Inferior parietal cortex (tissue), 1 donor: ENCODE data around the gene FER1L5.

Source experiments
- DNase-seq: peaks from one replicate; pipeline ENCODE4 v3.0.0-alpha.2; 2016; ENCODE audit errors: extremely low spot score

The FER1L5 gene

DNA sequence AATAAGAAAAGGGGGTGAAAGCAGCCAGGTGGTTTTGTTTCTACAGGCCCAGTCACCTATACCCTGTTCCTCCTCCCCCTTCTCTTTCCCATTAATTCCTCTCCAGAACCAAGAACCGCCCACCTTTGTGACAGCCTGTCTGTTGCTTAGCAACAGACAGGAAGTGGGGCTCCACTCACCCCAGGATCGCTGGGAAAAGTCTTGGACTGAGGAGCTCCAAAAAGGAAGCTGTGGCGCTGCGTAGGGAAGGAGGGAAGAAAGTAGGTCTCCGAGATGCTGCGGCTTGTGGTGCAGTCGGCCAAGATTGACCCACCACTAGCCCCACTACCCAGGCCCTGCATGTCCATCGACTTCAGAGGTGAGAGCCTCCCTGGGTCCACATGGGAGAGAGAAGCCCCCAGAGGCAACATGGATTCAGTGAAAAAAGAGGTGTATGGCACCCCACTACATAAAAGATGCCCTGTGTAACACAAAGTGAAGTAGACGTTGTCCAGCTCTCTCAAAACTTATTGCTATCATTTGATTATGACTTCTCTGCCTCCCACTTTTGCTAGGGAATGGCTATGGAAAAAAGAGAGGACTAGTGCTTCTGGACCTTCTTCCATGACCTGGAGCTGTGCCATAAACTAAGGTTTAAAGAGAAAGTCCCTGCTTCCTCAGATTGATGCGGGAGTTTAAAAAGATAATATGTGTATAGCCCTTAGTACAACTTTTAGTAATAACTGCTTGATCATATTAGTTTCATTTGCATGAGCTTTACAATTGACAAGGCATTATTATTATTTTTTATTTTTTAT, at the start of gene FER1L5:
FER1L5 (plus strand) TSS at position 201 of the 797 bp plus-strand sequence; CDS start at position 274, 73 bp downstream.
- DNase-seq: peak; percentile 68

GRCh38 chr2:96594282-96594681, 48.3 kb upstream of the FER1L5 start:
- DNase-seq: no peak

DNA sequence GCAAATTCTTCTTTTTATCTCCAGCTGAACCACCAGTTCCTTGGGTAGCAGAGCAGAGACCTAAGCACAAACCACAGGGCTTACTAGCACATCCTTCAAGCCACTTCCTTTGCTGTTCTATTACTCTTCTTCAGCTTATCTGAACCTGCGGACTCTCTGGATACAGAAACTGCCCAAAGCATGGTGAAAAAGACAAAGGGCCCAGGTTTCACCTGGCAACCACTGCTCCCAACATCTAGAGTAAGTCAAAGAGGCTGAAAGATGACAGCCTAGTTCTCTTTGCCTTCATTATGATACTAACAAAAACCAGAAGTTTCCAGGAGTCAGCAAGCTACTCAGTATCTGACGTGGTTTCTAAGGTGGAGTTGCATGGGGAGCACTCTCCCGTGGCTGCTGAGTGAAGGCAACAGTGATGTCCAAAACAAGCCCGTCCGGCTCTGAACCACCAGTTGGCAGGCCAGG, 47.8 kb upstream of the FER1L5 start:
- no peak for DNase-seq

DNA sequence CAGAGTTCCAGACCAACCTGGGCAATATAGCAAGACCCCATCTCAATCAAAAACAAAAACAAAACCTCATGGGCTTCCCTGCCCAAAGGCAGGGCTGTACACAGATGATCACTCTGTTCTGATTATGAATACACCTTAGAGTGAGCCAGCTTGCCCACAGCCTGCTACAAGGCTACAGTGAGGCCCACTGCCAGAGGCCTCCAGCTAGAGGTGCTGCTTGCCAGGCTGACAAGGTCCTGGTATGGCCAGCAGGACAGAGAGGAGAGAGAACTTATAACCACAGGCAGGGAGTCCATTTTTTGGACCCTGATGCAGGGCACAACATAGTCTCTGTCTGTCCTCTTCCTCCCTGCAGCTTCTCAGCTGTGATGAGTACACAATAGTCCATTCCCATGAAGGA, 46.0 kb upstream of the FER1L5 start:
- peak; percentile 13 for DNase-seq

DNA sequence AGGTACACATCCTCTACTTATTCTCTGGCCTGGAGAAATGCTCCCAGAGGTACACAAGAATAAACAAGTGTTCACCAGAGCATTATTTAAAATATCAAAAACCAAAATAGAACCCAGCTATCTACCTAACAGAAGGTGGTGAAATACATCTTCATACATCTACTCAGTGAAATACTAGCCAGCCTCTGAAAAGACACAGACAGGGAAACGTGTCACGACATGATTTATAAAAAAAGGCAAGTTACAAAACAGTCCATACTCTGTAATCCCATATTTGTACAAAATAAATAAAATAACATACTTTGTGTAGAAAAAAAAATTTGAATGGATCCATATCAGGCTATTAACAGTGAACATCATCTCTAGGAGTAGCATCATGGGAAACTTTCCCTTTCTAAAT, 42.6 kb upstream of the FER1L5 start:
- no peak for DNase-seq

DNA sequence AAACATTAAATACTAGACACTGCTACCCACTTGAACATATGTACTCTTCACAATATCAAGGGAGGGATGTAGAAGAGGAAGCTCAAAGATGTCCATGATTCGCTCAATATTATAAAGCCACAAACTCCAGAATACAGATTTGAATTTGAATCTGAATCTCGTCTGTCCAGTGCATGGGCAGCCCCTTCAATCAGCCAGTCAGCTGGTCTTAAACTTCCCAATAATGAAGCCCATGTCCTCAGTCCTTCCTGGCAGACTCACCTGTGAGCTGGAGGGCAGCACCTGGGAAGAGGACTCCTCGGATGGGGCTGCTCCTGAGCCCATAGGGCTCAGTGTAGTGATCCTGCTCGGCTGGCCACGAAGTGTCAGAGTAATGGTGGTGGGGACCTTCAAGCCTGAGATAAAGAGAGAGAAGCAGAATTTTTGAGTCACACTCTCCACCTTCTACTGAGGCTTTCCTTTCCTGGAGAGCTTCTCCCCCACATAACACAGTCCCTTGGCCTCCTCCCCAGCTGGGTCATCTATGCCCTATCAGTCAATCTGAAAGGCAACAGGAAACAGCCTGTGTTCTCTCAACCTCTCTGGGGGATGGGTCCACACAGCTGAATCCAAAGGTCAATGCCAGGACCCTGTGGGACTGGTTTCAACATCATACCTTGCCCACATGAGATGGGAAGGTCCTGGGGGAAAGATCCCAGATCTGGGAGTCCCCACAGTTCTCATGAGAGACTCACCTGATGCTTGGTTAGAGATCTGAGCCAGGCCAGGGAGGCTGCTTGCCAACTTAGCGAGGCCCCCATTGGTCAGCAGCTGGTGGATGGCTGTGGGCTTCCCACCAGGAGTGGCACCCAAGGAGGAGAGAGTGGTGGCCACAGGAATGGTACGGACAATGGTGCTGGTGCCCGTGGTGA, 40.9 kb upstream of the FER1L5 start:
- no peak for DNase-seq

DNA sequence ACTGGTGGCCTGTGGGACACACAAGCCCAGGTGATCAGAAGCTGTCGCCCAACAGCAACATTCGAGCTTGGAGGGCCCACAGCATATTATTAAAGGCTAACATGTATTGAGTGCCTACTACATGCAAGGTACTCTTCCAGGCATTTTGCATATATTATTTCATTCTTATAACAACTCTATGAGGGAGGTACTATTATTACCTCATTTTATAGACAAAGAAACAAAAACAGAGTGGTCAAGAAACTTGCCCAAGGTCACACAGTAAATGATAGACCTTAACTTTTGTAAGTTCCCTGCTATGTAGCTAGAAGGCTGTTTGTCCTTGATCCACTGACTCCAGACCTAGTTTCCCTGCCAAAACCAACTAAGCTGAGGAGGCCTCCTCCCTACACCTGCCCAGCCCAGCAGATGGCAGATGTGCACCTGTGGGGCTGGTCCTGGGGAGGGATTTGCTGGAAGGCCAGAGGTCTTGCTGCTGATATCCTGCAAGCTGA, 40.2 kb upstream of the FER1L5 start:
- no peak for DNase-seq

GRCh38 chr2:96604104-96604503, 38.5 kb upstream of the FER1L5 start:
- no peak for DNase-seq

DNA sequence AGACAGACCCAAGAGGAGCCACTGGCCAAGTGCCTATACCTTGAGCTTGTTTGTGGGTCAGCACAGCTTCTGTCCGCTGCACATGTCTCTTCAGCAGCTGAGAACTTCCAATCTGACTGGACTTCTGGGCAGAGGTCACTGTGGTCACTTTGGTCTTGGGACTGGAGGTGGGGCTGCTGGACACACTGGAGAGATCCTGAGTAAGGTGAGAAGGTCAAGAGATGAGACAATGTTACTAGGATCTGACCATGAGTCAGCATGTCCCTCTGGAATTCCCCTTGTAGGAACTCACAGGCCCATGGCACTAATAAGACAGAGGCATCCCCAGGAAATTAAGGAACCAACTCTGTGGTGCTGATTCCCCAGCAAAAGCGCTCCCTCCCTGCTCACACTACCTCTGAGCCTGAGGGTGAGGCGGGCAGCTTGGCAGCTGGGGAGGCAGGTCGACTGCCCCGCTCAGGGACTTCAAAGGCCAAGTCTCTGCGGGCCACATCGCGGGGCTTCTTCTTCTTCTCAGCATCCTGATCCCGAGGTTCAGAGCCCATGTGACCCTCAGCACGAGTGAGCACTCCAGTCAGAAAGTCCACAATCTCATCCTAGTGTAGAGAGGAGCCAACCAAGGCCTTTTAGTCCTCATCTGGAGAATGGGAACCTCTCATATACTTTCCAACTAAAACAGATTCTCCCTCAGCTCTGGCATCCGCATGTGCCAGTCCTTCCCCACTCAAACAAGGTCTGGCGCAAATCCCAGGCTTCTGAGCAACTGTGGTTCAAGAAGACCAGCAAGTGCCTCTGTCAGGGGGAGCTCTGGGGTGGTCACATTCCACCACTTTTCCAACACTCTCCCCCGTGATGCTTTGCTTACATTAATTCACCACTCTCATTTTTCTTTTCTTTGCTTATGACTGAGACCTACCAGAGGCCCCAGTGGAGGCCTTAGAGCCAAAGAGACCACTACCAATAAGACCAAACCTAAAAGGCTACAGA, 33.8 kb upstream of the FER1L5 start:
- DNase-seq: no peak

GRCh38 chr2:96616128-96616527, 26.4 kb upstream of the FER1L5 start:
- no peak for DNase-seq

GRCh38 chr2:96616535-96616934, 26.0 kb upstream of the FER1L5 start:
- no peak for DNase-seq

DNA sequence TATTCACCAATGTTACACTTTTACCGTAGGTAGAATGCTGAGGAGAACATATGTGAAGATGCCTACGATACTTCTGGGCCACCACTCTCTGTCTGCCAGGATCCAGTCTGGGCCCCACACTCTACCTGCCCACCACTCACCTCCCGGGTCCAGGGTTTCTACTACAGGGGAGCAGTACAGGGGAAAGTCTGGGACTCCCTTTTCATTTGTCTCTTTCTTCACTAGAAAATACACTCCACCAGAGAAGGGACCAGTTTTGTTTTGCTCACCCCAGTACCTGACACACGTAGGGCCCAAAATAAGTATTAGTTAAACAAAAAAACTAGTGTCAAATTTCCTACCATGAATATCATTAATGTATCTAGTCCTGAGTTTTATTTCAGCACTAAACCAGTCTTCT, 25.6 kb upstream of the FER1L5 start:
- DNase-seq: no peak

- no peak for DNase-seq
Observed at GRCh38 chr2:96618596-96619283, 23.8 kb upstream of the FER1L5 start.

GRCh38 chr2:96622544-96622943, 20.0 kb upstream of the FER1L5 start:
- DNase-seq: no peak

DNA sequence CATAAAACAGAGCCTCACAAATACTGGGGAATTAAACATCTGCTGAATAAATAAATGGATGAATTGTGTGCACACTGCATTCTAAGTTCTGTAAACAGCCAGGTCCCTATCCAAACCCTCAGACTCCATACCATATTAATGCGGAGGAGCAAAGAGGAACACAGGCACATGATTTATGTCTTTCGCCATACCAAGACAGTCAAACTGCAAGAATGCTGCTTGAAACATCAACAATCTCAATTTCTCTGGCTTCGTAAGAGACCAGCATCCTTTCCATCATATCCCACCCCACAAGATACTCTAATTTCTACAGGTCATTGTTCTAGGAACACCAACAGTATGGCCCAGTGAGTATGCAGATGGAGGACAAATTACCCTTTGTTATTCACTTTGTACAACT, 19.4 kb upstream of the FER1L5 start:
- DNase-seq: no peak

DNA sequence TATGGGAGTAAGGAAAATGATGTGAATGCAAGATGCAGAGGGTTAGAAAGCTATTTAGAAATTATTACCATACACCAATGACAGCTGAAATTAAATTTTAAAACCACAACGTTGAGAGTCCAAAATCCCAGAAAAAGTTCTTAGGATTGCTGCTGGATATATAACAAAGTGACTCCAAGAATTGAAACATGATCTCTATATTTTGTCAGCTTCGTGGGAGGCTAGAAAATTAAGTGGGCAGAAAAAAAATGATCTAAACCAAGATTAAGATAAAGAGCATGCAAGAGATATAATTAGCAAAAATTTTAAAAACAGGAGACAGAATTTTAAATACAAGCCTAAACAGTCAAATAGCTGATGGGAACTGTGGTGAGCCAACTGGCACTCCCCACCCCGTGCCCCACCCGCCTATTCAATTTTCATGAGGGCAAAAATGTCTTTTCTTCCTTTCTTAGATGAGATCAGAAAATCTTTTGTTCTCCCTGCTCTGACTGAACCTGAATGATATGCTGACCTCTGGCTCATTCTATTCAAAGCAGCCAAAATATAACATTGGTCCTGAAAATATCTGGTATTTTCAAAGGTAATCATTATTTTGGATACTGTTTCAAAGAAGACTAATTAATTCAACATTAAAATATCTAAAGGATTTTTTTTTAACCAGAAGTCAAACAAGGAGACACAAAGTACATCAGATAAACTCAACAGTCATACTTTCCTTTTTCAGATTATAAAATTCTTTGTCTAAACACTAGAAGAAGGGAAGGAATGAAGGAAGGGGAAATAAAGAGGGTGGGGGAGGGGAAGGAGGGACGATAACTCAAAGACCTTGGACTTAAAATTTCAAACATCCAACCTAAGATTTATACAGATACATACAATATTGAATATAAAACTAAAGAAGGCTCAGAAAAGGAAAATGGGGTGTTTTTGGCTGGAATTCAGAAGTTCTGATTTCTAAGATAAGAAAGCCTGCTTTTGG, 16.7 kb upstream of the FER1L5 start:
- no peak for DNase-seq

DNA sequence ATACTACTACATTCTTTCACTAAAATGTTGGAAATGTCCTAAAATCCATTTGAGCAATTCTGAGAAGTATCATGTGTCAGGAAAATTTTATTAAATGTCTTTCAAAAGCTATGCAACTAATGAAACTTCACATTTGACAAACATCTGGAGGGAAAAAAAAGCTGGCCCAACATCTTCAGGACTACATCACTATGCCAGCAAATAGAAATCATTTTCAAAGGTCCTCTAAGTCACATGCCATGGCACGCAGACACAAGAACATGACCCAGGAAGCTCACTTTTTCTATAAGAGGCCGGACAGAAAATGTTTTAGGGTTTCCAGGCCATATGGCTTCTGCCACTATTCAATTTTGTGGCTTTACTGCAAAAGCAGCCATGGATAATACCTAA, 16.0 kb upstream of the FER1L5 start:
- DNase-seq: no peak

GRCh38 chr2:96631804-96632435, 10.6 kb upstream of the FER1L5 start:
- no peak for DNase-seq

GRCh38 chr2:96633641-96634040, 8.9 kb upstream of the FER1L5 start:
- no peak for DNase-seq
